Mononuclear cell (primary cell): ENCODE measurements around the gene TNFRSF9. TPM values are rescaled to one million over a fixed set of nuclear protein-coding genes. Genes with fewer than 3 reads are reported as not detected.
"Not testable (repeated sequence)": the region's sequence is repeated elsewhere in the genome, so short reads cannot be mapped to it uniquely, and the experiment has no call there.

ENCODE experiments used
- H3K27me3 ChIP-seq: 2 replicates; pipeline ENCODE4 v1.6.0; 2011; ENCODE audit warnings: low read length, control low read depth; ENCODE audit not compliant: insufficient read depth
- H3K4me1 ChIP-seq: 2 replicates; pipeline ENCODE4 v1.5.1; 2011; ENCODE audit warnings: mild to moderate bottlenecking, low read length, control low read depth; ENCODE audit not compliant: insufficient read depth
- H3K4me3 ChIP-seq: 2 replicates; pipeline ENCODE4 v1.5.1; 2011; ENCODE audit warnings: mild to moderate bottlenecking, low read length, moderate library complexity
- H3K9me3 ChIP-seq: 2 replicates; pipeline ENCODE4 v1.5.1; 2011; ENCODE audit warnings: low read depth, mild to moderate bottlenecking, control low read depth, low read length
- total RNA-seq: library from RNA; depleted of rRNA; stranded (reverse); fragments of >200 nt; gene quantifications from one replicate; pipeline ENCODE4 v1.2.3, GENCODE V29; 2012

TNFRSF9 gene
- total RNA-seq, 1 donor: 2.4 TPM

GRCh38 chr1:7942214-7942921 lies 1.7 kb upstream of the TNFRSF9 start:
- H3K4me3 ChIP-seq: peak overlapping the region; percentile 16
- H3K27me3 ChIP-seq: no peaks in the 10 kb centered on the region
- H3K4me1 ChIP-seq: peaks cover 51% of the 10 kb centered on the region
- no peaks in the 10 kb centered on the region for H3K9me3 ChIP-seq

- no peaks in the 10 kb centered on the region for H3K27me3 ChIP-seq
- peaks cover 51% of the 10 kb centered on the region for H3K4me1 ChIP-seq
- H3K9me3 ChIP-seq: no peaks in the 10 kb centered on the region
- no peak overlapping the region for H3K4me3 ChIP-seq
Measured at GRCh38 chr1:7941437-7941793, 776 bp upstream of the TNFRSF9 start.

- Histone ChIP-seq H3K27me3 (no peaks in the 10 kb centered on the region), H3K9me3 (no peaks in the 10 kb centered on the region), H3K4me3 (no peak overlapping the region), H3K4me1 (peaks cover 47% of the 10 kb centered on the region)
Measured at GRCh38 chr1:7940034-7940433, 605 bp downstream of the TNFRSF9 start.

GRCh38 chr1:7938070-7938469 lies 2.6 kb downstream of the TNFRSF9 start:
- no peaks in the 10 kb centered on the region for H3K9me3 ChIP-seq
- peaks cover 36% of the 10 kb centered on the region for H3K4me1 ChIP-seq
- no peaks in the 10 kb centered on the region for H3K27me3 ChIP-seq
- H3K4me3 ChIP-seq: no peak overlapping the region

GRCh38 chr1:7932524-7933138 lies 8.0 kb downstream of the TNFRSF9 start:
- H3K4me1 ChIP-seq: peaks cover 16% of the 10 kb centered on the region
- no peaks in the 10 kb centered on the region for H3K9me3 ChIP-seq
- H3K4me3 ChIP-seq: no peak overlapping the region
- H3K27me3 ChIP-seq: no peaks in the 10 kb centered on the region

- H3K4me3 ChIP-seq: no peak overlapping the region
- H3K4me1 ChIP-seq: peaks cover 16% of the 10 kb centered on the region
- H3K9me3 ChIP-seq: no peaks in the 10 kb centered on the region
- no peaks in the 10 kb centered on the region for H3K27me3 ChIP-seq
Measured at GRCh38 chr1:7931446-7931812, 9.2 kb downstream of the TNFRSF9 start.

- H3K4me3 ChIP-seq: no peak overlapping the region
Measured at GRCh38 chr1:7930645-7931445, 9.8 kb downstream of the TNFRSF9 start.

GRCh38 chr1:7929637-7930036 lies 11.0 kb downstream of the TNFRSF9 start:
- Histone ChIP-seq H3K9me3 (no peaks in the 10 kb centered on the region), H3K4me1 (peaks cover 16% of the 10 kb centered on the region), H3K4me3 (no peak overlapping the region), H3K27me3 (no peaks in the 10 kb centered on the region)

More at GRCh38 chr1:7930645-7931445, 9.8 kb downstream of the TNFRSF9 start:
- Histone ChIP-seq H3K9me3 (no peaks in the 10 kb centered on the region), H3K27me3 (no peaks in the 10 kb centered on the region), H3K4me1 (peaks cover 16% of the 10 kb centered on the region)

- Histone ChIP-seq H3K27me3 (no peaks in the 10 kb centered on the region), H3K9me3 (no peaks in the 10 kb centered on the region), H3K4me3 (no peak overlapping the region), H3K4me1 (peaks cover 16% of the 10 kb centered on the region)
Measured at GRCh38 chr1:7928247-7928646, 12.4 kb downstream of the TNFRSF9 start.

- peaks cover 16% of the 10 kb centered on the region for H3K4me1 ChIP-seq
- not testable (repeated sequence) for H3K27me3 ChIP-seq, H3K4me3 ChIP-seq, H3K9me3 ChIP-seq
Measured at GRCh38 chr1:7927061-7927460, 13.6 kb downstream of the TNFRSF9 start.

GRCh38 chr1:7922301-7922700 lies 18.3 kb downstream of the TNFRSF9 start:
- H3K27me3 ChIP-seq: no peaks in the 10 kb centered on the region
- no peak overlapping the region for H3K4me3 ChIP-seq
- H3K9me3 ChIP-seq: no peaks in the 10 kb centered on the region
- no peaks in the 10 kb centered on the region for H3K4me1 ChIP-seq

- Histone ChIP-seq H3K4me1 (no peaks in the 10 kb centered on the region), H3K4me3 (no peak overlapping the region), H3K27me3 (no peaks in the 10 kb centered on the region), H3K9me3 (no peaks in the 10 kb centered on the region)
Measured at GRCh38 chr1:7921796-7922195, 18.8 kb downstream of the TNFRSF9 start.

- H3K4me3 ChIP-seq: no peak overlapping the region
- H3K4me1 ChIP-seq: peaks cover 3% of the 10 kb centered on the region
- no peaks in the 10 kb centered on the region for H3K27me3 ChIP-seq
- H3K9me3 ChIP-seq: no peaks in the 10 kb centered on the region
Measured at GRCh38 chr1:7919880-7920279, 20.8 kb downstream of the TNFRSF9 start.

GRCh38 chr1:7917971-7918370 lies 22.7 kb downstream of the TNFRSF9 start:
- H3K27me3 ChIP-seq, H3K4me3 ChIP-seq, H3K9me3 ChIP-seq, H3K4me1 ChIP-seq: not testable (repeated sequence)

- H3K4me3 ChIP-seq: no peak overlapping the region
- no peaks in the 10 kb centered on the region for H3K27me3 ChIP-seq
- peaks cover 3% of the 10 kb centered on the region for H3K4me1 ChIP-seq
- no peaks in the 10 kb centered on the region for H3K9me3 ChIP-seq
Measured at GRCh38 chr1:7916501-7916830, 24.2 kb downstream of the TNFRSF9 start.
